ENCODE measurements around the gene SNAPC2. TPM values are rescaled to one million over a fixed set of nuclear protein-coding genes. Genes with fewer than 3 reads are reported as not detected.

Gene SNAPC2
- total and polyA plus RNA-seq, 2 of the 13 experiments (the other 11 are each of a cell fraction or from before 2014, with no cell fraction given): 10.2 to 12.7 TPM

DNA sequence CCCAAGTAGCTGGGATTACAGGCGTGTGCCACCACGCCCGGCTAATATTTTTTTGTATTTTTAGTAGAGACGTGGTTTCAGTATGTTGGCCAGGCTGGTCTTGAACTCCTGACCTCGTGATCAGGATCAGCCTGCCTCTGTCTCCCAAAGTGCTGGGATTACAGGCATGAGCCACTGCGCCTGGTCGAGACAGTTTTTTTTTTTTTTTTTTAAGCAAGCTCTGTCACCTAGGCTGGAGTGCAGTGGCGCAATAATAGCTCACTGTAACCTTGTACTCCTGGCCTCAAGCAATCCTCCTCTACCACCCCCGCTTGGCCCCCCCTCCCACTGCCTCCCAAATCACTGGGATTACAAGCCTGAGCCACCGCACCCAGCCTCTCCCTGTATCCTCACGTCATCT is 22.8 kb upstream of the SNAPC2 start (continued):
- no peak for TF ChIP-seq ZSCAN12 (CRISPR knock-in tag; IDR thresholded peaks at IDR 0.05)
- TF ChIP-seq, protein P1, sequence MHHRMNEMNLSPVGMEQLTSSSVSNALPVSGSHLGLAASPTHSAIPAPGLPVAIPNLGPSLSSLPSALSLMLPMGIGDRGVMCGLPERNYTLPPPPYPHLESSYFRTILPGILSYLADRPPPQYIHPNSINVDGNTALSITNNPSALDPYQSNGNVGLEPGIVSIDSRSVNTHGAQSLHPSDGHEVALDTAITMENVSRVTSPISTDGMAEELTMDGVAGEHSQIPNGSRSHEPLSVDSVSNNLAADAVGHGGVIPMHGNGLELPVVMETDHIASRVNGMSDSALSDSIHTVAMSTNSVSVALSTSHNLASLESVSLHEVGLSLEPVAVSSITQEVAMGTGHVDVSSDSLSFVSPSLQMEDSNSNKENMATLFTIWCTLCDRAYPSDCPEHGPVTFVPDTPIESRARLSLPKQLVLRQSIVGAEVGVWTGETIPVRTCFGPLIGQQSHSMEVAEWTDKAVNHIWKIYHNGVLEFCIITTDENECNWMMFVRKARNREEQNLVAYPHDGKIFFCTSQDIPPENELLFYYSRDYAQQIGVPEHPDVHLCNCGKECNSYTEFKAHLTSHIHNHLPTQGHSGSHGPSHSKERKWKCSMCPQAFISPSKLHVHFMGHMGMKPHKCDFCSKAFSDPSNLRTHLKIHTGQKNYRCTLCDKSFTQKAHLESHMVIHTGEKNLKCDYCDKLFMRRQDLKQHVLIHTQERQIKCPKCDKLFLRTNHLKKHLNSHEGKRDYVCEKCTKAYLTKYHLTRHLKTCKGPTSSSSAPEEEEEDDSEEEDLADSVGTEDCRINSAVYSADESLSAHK (CRISPR knock-in tag; IDR thresholded peaks at IDR 0.05; ENCODE audit: borderline replicate concordance): no peak
- TF ChIP-seq ZSCAN20 (CRISPR knock-in tag; IDR thresholded peaks at IDR 0.05; ENCODE audit: borderline replicate concordance): no peak
- no peak for TF ChIP-seq ELF1 (CRISPR knock-in tag; IDR thresholded peaks at IDR 0.05)
- peak; percentile 63; the same call in 1 of the 2 replicates for TF ChIP-seq ZNF264 (CRISPR knock-in tag; IDR thresholded peaks at IDR 0.05)
- TF ChIP-seq, protein P2, sequence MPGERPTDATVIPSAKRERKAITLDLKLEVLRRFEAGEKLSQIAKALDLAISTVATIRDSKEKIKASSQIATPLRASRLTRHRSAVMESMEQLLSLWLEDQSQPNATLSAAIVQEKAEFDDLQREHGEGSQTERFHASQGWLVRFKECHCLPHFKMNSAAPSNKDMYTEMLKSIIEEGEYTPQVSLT (CRISPR knock-in tag; IDR thresholded peaks at IDR 0.05; ENCODE audit: borderline replicate concordance, low read depth): no peak
- TF ChIP-seq, protein P3, sequence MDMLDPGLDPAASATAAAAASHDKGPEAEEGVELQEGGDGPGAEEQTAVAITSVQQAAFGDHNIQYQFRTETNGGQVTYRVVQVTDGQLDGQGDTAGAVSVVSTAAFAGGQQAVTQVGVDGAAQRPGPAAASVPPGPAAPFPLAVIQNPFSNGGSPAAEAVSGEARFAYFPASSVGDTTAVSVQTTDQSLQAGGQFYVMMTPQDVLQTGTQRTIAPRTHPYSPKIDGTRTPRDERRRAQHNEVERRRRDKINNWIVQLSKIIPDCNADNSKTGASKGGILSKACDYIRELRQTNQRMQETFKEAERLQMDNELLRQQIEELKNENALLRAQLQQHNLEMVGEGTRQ (IDR thresholded peaks at IDR 0.05; ENCODE audit: low read depth, low read length): no peak
- TF ChIP-seq, protein P3 (CRISPR knock-in tag; IDR thresholded peaks at IDR 0.05; ENCODE audit: borderline replicate concordance): no peak
- TF ChIP-seq ZNF670 (CRISPR knock-in tag; IDR thresholded peaks at IDR 0.05; ENCODE audit: borderline replicate concordance): peak; percentile 80
- TF ChIP-seq CBX2 (IDR thresholded peaks at IDR 0.05; ENCODE audit: low read depth, low read length): no peak
- no peak for TF ChIP-seq CBX2 (CRISPR knock-in tag; IDR thresholded peaks at IDR 0.05; ENCODE audit: low read depth)
- no peak for TF ChIP-seq ZFP82 (CRISPR knock-in tag; IDR thresholded peaks at IDR 0.05; ENCODE audit: borderline replicate concordance)
- no peak for TF ChIP-seq ZNF572 (CRISPR knock-in tag; IDR thresholded peaks at IDR 0.05)
- TF ChIP-seq ZNF10 (CRISPR knock-in tag; IDR thresholded peaks at IDR 0.05; ENCODE audit: borderline replicate concordance, low read depth): no peak
- TF ChIP-seq NPAS2 (CRISPR knock-in tag; IDR thresholded peaks at IDR 0.05; ENCODE audit: borderline replicate concordance): no peak
- TF ChIP-seq, protein P4, sequence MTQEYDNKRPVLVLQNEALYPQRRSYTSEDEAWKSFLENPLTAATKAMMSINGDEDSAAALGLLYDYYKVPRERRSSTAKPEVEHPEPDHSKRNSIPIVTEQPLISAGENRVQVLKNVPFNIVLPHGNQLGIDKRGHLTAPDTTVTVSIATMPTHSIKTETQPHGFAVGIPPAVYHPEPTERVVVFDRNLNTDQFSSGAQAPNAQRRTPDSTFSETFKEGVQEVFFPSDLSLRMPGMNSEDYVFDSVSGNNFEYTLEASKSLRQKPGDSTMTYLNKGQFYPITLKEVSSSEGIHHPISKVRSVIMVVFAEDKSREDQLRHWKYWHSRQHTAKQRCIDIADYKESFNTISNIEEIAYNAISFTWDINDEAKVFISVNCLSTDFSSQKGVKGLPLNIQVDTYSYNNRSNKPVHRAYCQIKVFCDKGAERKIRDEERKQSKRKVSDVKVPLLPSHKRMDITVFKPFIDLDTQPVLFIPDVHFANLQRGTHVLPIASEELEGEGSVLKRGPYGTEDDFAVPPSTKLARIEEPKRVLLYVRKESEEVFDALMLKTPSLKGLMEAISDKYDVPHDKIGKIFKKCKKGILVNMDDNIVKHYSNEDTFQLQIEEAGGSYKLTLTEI (CRISPR knock-in tag; conservative IDR thresholded peaks at IDR 0.05): no peak
- TF ChIP-seq NFYB (CRISPR knock-in tag; IDR thresholded peaks at IDR 0.05): no peak
- TF ChIP-seq ZNF879 (CRISPR knock-in tag; IDR thresholded peaks at IDR 0.05): no peak
- TF ChIP-seq SCMH1 (CRISPR knock-in tag; IDR thresholded peaks at IDR 0.05; ENCODE audit: borderline replicate concordance): no peak
- no peak for TF ChIP-seq ZNF577 (CRISPR knock-in tag; IDR thresholded peaks at IDR 0.05; ENCODE audit: borderline replicate concordance, low read depth)
- peak; percentile 38 for TF ChIP-seq TBL1XR1 (IDR thresholded peaks at IDR 0.05; ENCODE audit: borderline replicate concordance, low read length, partially characterized antibody)
- TF ChIP-seq PCBP2 (optimal IDR thresholded peaks at IDR 0.05; ENCODE audit: low read depth, low read length, poor library complexity, severe bottlenecking): no peak
- TF ChIP-seq PHF20 (CRISPR knock-in tag; IDR thresholded peaks at IDR 0.05): no peak
